HG02588 (cell line): ENCODE results near the gene PALMD.

ENCODE experiments used
- ATAC-seq: cut with Tn5 transposase; IDR thresholded peaks from one replicate; pipeline ENCODE4 v1.9.1; 2021; ENCODE audit warnings: mild to moderate bottlenecking, moderate library complexity; ENCODE audit not compliant: unreplicated experiment

The PALMD gene

DNA sequence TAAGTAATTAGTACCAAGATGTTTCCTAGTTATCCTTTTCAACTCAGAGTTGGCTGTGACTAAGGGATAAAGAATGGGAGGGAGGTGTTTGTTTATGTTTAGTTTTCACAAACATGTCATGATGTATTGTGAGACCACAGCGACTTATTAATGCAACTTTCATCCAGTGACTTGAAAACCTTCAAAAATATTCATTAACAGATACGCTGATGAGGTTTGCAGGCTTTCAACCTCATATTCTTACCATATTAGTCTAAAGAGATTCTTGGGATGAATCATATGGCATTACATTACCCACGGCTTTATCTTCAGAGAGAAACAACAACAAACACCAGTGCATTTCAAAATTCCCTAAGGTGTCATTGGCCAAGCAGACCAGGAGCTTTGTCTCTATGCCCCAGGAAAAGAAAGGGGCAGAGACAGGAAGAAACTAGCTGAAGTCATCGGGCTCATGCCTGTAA lies 36.4 kb downstream of the PALMD start:
- ATAC-seq = no peak

DNA sequence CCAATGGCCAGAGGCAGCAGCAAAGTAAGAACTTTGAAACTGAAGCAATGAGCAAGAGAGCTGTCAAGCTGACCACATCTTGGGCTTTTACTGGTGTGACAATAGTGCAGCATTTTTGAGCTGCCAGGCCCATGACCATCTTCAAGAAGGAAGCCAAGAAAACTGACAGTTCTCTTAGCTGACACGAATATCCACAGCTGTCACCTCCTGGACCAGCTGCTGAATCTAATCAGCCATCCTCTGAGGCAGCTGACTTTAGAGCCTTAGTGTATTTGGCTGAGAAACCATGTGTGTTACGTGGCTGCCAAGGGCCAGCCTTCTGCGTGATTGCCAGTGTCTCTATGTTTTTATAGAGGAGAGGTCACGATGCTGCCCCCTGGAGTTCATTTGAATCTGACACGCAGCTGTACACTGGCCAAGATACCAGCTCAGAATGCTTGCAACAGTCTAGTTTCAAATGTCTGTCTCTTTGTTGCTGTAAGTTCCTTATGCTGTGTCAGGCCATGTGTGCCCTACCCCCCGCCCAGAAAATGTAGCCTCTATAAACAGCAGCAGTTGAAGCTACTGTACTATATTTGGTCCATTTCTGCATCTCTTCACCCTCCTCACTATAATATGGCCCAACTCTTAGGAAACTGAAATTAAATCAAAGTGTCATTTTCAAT lies 39.7 kb downstream of the PALMD start:
- ATAC-seq = peak; percentile 89

GRCh38 chr1:99691175-99691574 lies 45.3 kb downstream of the PALMD start:
- no peak for ATAC-seq

DNA sequence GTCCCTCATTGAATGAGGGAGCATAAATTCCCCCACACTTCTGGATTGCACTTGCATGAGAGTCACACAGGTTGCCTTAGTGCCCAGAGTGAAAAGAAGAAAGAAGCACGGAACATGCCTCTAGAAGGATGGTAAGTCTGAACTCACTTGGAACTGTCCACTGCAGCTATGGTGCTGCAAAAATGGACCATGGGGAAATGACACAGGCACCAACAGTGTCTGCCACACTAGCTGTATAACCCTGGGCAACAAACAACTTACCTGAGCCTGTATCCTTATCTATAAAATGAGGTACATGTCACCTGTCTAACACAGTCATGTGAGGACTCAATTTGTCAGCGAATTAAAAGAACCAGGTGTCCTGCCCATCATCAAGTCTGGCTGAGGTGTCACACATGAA lies 50.7 kb downstream of the PALMD start:
- no peak for ATAC-seq

GRCh38 chr1:99697580-99697979 lies 51.7 kb downstream of the PALMD start:
- no peak for ATAC-seq

DNA sequence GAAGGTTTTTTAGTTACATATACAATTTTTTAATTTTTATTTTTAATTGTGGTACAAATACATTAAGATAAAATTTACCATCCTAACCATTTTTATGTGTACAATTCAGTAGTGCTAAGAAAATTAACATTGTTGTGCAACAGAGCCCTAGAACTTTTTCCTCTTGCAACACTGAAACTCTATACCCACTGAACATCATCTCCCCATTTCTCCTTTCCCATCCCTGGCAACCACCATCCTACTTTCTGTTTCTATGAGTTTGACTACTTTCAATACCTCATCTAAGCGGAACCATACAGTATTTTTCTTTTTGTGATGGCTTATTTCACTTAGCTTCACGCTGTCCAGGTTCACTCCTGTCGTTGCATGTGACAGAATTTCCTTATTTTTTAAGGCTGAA lies 54.1 kb downstream of the PALMD start:
- ATAC-seq = no peak

DNA sequence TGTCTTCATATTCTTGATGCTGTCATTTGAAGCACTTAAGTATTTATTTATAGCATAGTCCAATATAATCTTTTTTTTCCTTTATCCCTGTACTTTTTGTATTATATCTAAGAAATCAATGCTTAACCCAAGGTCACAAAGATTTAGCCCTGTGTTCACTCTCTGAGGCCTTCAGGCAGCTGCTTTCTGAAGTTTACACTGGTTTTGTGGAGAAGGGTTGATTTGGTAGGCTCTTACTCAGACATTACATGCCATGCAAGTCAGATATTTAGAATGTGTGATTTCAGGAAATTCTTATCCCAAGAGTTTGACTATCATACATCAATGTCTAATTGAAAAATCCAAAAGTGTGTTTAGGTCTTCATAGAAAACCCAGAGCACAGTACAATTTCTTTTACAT lies 56.3 kb downstream of the PALMD start:
- ATAC-seq = no peak

GRCh38 chr1:99704356-99704816 lies 58.5 kb downstream of the PALMD start:
- no peak for ATAC-seq

- no peak for ATAC-seq
Measured at GRCh38 chr1:99705385-99705784, 59.5 kb downstream of the PALMD start.

GRCh38 chr1:99707535-99708142 lies 61.7 kb downstream of the PALMD start:
- ATAC-seq = peak; percentile 86

DNA sequence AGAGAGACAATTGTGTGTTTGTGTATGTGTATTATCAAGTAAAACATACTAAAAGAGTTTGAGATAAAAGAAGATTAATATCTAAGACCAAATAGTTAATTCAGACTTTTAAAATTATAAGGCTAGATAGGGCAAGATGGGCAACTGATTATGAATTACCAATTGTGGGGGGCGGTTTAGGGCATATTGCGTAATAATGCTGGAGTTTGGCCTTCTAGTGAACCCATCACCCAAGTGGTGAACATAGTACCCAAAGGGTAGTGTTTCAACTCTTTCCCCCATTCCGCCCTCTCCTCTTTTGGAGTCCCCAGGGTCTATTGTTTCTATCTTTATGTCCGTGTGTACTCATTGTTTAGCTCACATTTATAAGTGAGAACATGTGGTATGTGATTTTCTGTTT lies 65.1 kb downstream of the PALMD start:
- no peak for ATAC-seq

- no peak for ATAC-seq
Measured at GRCh38 chr1:99713006-99713405, 67.1 kb downstream of the PALMD start.

DNA sequence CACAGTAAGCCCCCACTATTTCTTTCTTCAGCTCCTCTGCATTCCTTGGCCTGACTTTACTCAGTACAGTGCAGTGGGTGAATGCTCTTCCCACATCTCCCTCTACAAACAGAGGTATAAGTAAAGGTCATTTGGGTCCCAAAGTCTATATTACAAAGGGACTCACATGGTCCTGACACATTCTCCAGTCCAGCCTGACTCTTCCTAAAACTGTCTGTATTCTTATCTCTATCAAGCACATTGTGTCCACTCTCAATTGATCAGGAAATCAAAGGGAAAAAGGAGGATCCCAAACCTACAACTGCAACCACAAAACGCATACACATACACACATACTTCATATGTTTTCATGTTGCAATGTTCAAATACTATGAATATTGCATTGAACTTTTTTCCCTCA lies 71.1 kb downstream of the PALMD start:
- ATAC-seq = no peak

- no peak for ATAC-seq
Measured at GRCh38 chr1:99723251-99723650, 77.3 kb downstream of the PALMD start.

DNA sequence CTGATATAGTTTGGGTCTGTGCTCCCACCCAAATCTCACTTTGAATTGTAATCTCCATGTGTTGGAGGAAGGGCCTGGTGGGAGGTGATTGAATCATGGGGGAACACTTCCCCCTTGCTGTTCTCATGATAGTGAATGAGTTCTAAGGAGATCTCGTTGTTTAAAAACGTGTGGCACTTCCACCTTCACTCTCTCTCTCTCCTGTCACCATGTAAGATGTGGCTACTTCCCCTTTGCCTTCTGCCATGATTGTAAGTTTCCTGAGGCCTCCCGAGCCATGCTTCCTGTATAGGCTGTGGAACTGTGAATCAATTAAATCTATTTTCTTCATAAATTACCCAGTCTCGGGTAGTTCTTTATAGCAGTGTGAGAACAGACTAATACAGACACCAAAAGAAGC lies 80.1 kb downstream of the PALMD start:
- no peak for ATAC-seq

DNA sequence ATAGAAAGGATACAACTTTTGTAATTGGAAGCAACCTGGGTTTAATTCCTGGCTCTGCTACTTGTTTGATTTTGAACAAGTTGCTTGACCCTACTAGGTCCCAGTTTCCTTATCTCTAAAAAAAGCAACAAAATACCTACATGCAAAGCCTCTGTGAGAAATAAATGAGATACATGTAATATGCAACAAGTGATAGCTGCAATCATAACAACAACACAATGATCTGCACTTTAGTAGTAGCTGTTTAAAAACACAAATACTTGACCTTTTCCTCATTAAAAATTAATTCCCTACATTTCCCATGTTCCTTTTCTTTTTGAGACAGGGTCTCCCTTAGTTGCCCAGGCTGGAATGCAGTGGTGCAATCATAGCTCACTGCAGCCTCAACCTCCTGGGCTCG lies 80.5 kb downstream of the PALMD start:
- no peak for ATAC-seq

DNA sequence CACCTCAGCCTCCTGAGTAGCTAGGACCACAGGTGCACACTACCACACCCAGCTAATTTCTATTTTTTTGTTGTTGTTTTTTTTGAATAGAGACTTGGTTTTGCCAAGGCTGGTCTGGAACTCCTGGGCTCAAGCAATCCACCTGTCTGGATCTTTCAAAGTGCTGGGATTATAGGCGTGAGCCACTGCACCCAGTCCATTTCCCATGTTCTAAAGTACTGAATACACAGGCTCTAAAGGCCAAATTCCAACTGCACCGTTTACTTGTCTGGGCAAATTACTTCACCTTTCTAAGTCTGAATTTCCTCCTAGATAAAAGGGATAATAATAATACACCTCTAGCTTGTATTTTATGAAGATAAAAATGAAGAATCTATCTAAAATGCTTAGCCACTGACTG lies 80.9 kb downstream of the PALMD start:
- no peak for ATAC-seq

GRCh38 chr1:99727575-99728185 lies 81.8 kb downstream of the PALMD start:
- no peak for ATAC-seq

DNA sequence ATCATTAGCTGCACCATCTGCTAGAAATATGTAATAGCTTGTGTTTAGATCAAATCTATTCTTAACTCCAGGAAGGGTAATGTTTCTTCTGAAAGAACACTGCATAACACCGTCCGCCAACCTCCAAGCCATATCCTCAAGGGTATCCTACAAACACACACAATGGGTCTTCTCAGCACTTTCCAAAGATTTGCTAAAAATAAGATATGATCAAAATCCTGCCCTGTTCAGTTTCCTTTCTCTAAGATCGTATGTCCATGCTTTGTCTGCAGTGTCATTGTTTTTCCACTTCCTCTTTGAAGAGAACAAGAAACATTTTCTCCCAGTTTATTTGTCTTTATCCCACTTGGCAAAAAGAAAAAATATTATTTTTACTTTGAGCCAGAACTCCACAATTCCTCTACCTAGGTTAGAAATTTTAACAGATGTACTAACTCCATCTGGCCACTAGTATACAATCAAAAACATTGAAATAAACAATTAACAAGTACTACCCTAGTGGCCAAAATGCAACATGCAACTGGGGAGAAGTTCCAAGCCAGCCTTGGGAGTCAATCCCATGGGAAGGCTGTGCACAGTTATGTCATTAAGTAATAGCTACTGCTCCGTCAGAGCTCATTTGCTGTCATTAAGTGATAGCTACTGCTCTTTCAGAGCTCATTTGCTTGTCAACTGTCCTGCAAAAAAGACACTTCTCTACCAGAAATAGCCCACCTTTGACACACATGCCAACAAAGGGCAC lies 82.8 kb downstream of the PALMD start:
- no peak for ATAC-seq

DNA sequence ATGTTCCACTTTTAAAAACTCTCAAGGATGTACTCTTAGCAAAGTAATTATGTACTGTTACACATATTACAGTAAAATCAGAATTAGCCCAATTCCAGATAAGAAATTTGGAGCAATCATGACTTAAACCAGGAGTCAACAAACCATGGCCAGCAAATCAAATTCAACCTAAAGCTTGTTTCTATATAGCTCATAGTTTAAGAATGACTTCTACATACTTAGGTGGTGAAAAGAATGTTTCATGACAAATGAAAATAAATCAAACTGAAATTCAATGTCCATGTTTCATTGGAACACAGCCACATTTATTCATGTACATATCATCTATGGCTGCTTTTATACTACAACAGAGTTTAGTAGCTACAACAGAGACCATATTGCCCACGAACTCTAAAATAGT lies 85.5 kb downstream of the PALMD start:
- ATAC-seq = no peak

- no peak for ATAC-seq
Measured at GRCh38 chr1:99735852-99736251, 89.9 kb downstream of the PALMD start.

GRCh38 chr1:99737016-99737415 lies 91.1 kb downstream of the PALMD start:
- ATAC-seq = no peak
